GM19328 (cell line): ENCODE results near the gene PCMTD2.
A peak's percentile ranks its signal among the peaks of the same experiment; 100 is the strongest.

ENCODE experiments used
- ATAC-seq: cut with Tn5 transposase; IDR thresholded peaks from one replicate; pipeline ENCODE4 v1.9.1; 2021; ENCODE audit warnings: mild to moderate bottlenecking, moderate library complexity; ENCODE audit not compliant: unreplicated experiment

The PCMTD2 gene

GRCh38 chr20:64255361-64256281 lies at the start of gene PCMTD2:
Gene PCMTD2, plus strand, starts transcription at chr20:64255748. Its CDS starts 4,218 bp downstream, at chr20:64259966.
- peak; percentile 77 for ATAC-seq

- no peak for ATAC-seq
Observed at GRCh38 chr20:64206614-64207013, 48.9 kb upstream of the PCMTD2 start.

- ATAC-seq = no peak
Observed at GRCh38 chr20:64207641-64208590, 47.6 kb upstream of the PCMTD2 start.

- no peak for ATAC-seq
Observed at GRCh38 chr20:64209148-64209547, 46.4 kb upstream of the PCMTD2 start.

- no peak for ATAC-seq
Observed at GRCh38 chr20:64210656-64211369, 44.7 kb upstream of the PCMTD2 start.

GRCh38 chr20:64211874-64212658 lies 43.5 kb upstream of the PCMTD2 start:
- ATAC-seq = no peak

GRCh38 chr20:64212755-64213154 lies 42.8 kb upstream of the PCMTD2 start:
- no peak for ATAC-seq

DNA sequence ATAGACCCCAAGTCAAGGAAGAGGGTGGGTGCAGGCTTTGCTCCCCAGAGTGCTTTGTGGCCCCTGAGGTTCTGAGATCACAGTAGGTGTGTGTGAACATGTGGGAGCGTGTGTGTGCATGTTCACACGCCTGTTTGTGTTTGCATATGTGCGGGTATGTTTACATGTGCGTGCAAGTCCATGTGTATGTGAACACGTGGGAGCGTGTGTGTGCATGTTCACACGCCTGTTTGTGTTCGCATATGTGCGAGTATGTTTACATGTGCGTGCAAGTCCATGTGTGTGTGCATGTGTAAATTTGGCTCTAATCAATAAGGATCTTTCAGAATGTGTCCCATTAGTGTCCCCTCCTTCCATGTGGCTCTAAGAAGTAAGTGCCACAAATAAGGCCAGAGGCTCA lies 41.4 kb upstream of the PCMTD2 start:
- no peak for ATAC-seq

DNA sequence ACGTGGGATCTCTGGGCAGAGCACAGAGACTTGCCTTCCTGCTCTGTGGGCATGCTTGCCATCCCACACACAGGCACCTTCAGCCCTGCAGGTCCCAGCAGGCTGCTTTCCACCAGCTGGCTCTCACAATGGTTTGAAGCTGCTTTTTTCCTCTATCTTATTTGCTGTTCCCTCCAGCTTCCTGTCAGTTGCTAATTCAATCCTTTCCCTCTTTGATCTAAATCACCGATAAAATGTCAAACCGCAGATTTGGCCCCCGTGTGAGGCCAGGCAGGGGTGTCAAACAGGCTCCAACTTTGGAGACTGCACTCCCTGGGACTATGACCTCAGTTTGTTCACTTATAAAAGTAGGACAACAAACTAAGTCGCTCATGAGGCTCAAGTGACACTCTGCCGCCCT lies 40.6 kb upstream of the PCMTD2 start:
- ATAC-seq = no peak

DNA sequence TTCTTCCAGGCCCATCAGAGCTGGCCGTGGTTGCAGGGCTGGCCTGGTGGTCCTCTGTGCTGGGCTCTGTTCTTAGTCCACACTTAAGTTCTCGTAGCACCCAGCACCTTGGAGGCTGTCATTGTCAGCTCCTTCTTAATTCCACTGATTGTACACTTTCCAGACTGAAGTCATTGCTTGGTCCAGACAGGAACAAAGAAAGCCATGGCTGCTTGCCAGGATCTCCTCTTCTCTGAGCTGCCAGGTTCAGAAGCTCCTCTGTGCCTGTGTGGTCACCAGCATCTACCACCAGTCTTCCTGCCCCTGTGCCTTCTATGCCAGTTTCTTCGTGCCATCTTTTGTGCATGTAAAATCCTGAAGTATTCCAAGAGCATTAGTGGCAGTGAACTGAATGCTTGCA lies 39.5 kb upstream of the PCMTD2 start:
- ATAC-seq = no peak

GRCh38 chr20:64216910-64217309 lies 38.6 kb upstream of the PCMTD2 start:
- no peak for ATAC-seq

DNA sequence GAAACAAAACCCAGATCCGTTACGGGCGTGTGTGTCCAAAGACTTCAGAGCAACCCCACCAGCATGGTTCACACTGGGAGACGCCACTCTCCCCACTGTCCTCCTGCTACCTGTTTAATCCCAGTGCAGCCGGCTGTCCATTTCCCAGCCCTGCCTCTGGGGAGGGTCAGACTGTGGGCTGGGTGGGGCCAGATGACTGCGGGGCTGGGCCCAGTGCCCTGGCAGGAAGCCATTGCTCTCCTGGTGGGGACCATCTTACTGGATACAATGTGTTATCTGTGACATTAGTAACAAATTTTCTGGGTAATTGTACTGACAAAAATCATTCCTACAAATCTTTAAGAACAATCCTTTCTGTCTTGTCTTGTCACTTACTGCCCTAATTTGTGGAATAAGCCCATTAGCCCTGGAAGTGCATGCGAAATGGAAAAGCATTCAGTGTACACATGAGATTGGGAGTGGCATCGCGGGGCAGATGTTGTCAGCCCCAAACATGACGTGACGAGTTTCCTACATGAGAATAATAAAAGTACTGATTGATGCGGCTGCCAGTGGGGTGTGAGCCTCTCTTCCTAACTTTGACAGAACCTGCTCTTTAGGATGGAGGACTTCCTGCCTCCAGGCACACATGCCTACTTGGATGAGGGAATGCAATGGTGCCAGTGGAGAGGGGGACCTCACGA lies 37.9 kb upstream of the PCMTD2 start:
- no peak for ATAC-seq

DNA sequence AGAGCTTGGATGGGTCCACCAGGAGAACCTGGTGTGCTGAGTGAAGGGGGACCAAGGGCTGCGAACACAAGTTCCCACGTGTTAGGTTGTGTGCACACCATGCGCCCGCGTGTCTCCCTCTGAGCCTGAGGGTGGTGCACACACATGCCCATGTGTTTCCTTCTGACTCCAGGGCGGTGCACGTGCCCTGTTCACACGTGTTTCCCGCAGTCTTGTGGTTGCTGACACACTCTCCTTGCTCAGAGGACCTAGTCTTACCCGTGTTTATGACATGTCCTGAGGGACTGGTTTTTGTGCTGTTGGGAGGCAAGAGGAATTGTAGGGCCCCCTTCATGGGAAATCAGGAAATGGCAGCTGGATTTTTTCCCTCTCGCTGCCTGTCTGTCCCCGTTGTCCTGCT lies 36.3 kb upstream of the PCMTD2 start:
- ATAC-seq = no peak

- ATAC-seq = no peak
Observed at GRCh38 chr20:64219730-64220129, 35.8 kb upstream of the PCMTD2 start.

DNA sequence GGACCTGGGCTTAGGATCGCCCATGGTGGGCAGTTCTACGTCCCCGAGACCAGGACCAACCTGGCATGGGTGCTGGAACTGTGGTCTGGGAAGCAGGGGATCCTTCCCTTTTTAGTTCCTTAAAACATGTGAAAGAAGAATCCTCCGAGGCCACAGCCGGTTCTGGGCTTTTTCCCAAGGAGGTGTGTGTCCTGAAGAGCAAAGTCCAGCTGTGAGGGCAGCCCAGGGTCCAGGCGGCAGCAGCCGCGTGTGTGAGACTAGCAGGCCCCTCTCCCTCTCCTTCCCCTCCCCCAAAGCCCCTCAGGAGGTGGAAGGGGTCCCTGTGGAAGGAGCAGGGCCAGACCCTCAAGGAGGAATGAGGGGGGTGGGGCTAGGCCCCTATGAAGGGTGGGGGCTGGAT lies 35.1 kb upstream of the PCMTD2 start:
- ATAC-seq = no peak

DNA sequence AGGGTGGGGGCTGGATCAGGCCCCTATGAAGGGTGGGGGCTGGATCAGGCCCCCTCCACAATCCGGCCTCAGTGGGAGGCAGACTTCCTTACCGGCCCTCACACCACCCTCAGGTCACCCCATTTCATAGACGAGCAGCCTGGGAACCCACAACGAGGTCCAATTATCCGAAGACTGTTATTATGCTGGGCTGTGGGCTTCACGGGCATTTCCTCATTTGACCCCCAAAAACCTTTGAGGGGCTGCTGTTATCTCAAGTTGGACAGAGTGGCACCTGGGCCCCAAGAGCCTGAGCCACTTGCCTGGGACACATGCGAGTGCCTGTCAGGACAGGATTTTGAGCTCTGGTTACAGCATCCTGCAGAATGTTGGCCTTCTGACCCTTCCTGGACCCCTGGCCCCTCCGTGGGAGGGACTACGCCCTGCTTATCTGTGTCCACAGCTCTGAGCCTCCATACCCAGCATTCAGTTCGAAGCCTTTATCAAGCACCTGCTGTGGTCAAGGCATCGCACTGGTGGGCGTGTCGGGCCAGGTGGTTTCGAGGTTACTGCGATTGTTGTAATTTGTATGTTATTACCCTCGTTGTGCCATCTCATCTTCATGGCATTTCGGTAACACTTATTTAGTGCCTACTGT lies 34.5 kb upstream of the PCMTD2 start:
- no peak for ATAC-seq

DNA sequence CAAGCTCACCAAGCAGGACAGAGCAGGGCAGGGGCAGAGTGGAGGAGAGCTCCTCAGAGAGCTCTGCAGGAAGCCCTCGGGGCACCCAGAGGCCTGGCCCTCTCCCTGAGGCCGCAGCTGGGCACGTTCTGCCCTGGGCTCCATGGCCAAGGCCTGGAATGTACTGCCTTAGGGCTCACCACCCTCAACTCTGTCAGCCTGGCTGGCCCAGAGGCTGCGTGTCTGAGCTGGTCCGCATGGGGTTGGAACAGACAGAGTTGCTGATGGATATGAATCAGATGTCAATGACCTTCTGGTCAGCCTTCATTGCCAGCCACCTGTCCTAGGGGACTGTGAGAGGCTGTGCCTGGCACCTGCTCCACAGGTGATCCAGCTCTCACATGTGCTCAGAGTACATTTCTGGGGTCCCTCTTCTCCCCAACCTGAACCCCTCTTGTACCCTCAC lies 33.2 kb upstream of the PCMTD2 start:
- ATAC-seq = no peak

DNA sequence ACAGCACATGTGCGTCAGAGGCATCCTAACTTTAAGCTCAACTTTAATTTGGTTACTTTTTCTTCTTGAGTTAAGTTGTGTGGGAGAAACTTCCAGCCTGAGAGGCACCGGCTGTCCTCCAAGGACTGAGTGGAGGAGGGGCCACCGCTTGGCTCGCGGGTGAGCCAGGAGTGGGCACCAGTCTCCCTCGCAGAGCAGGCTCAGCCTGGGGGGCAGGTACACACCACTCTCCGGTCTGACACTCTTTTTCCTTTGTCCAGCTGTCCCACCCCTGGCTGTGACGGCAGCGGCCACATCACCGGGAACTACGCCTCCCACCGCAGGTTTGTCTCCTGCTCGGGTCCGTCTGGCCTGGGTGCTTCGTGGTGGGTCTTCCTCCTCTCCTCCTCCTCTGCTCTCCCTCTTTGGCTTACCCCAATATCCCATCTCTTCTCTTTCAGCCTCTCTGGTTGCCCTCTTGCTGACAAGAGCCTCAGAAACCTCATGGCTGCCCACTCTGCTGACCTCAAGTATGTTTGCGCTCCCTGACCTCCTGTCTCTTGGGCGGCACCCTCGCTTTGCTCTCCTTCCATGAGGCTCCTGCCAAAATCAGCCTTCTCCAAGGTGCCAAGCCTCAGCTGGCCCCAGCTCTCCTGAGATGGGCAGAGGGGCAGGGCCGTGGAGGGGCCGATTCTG lies 32.6 kb upstream of the PCMTD2 start:
- no peak for ATAC-seq
